NCI-H526 treated with DMSO at 0.1 percent for 48 hours (cell line): ENCODE measurements around the gene CRACR2B.

Experiments
- DNase-seq: peaks from one replicate; lab custom pipeline; 2025; lab: John Stamatoyannopoulos, UW

Gene CRACR2B

DNA sequence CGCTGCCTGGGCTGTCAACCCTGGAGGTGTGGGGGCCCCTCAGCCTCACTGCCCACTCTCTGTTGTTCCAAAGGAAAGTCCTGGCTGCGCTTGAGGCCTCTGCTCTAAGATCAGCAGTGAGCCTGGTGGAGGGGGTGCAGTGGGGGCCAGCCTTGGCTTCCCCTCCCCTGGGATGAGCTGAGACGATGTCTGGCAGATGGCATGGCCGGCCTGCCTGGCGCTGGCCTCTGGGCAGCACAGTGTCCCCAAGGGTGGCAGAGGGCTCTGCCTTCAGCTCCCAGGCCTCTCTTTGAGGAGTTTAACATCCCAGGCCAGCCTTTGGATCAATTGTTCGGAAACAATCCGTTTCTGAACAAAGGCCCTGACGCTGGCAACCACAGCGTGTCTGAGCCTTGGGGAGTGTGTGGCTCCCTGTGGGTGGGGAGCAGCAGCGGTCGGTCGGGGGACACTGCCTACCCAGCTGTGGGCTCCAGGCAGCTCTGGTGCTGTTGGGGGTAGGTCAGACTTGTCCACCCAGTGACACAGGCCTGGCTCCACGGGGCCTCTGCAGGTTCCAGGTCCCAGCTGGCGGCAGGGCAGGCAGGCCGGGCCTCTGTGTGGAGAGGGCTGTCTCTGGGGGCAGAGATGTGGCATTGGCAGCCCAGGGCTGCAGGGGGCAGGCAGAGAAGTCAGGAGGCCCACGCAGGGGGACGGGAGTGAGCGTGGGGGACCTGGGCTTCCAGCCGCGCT lies 27.0 kb downstream of the CRACR2B start:
- no peak for DNase-seq

DNA sequence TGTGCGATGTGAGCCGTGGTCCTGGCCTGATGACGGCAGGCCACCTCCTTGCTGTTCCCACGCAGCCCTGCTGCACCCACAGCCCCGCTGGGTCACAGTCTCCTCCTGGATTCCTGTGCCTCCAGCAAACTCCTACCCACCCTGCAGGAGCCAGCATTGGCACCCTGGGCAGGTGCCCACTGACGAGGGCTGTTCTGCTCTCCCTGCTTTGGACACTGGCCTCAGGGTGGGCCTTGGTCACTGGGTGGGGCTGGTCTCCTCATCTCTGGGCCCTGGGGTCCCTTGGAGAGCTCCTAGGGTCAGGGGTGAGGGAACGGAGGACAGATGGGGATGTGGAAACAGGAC lies 27.6 kb downstream of the CRACR2B start:
- DNase-seq = no peak

DNA sequence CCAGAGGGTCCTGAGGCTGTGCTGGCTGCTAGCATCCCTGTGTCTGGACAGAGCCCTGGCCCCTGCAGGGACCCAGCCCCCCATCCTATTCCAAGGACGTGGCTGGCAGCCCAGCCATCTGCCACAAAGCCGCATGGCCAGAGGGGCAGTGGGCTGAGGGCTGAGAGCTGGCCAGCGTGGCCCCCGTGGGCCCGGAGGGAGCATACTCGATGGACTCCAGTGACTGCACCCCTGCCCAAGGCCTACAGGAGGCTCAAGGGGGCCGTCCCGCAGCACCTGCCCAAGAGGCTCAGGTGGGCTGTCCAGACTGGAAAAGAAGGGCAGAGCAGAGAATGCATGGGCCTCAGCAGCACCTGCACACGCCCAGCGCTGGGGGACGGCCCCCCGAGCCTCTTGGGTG lies 28.1 kb downstream of the CRACR2B start:
- no peak for DNase-seq

DNA sequence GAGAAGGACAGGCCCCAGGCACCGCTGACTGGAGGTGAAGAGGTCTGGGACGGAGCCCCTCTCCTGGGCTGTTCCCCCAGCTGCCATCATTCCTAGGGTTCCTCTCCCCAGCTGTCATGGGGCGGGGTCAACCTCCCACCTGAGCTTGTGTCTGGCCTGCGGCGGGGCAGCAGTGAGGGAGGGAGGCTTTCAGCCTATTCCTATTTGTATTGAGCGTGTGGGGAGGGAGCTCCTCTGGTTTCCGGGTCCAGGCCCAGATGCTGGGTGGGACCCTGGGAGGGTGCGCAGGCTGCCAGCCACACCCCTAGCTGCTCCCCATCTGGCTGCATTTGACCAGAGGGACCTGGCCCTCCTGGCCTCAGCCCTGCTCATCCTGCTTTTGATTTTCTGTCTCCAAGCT lies 28.7 kb downstream of the CRACR2B start:
- DNase-seq = no peak

DNA sequence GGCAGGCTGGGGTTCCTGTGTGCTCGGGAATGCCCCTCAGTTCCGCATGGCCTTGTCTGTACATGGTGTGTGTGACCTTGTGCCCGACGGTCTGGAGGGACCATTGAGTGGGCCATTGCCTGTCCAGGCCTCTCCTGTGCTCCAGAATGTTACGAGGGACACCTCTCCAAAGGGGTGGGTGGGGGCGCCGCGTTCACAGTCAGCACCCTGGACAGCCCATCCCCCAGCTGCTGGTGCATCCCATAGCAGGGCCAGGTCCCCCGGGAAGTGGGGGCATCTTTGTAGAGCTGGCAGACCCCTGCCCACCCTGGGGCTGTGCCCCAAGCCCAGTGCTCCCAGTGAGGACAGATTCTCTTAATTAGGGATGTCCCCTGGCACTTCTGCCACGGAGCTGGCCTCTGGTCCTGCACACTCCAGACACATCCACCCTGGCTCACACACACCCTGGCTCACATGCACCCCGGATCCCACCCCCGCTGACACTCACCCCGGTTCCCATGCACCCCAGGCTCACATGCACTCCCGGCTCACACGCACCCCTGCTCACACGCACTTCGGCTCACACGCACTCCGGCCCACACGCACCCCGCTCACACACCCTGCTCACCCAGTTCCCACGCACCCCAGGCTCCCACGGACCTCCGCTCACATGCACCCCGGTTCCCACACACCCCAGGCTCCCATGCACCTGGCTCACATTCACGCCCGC lies 30.5 kb downstream of the CRACR2B start:
- no peak for DNase-seq

DNA sequence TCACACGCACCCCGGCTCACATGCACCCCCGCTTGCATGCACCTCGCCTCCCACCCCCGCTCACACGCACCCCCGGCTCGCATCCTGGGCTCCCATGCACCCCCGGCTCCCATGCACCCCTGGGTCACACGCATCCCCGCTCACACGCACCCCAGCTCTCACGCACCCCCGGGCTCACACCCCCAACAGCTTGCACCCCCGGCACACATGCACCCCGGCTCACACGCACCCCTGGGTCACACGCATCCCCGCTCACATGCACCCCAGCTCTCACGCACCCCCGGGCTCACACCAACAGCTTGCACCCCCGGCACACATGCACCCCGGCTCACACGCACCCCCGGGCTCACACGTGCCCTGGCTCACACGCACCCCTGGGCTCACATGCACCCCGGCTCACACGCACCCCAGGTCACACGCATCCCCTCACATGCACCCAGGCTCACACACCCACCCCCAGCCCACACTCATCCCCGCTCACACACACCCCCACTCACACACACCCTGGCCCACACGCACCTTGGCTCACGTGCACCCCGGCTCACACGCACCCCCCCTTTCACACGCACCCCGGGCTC lies 31.1 kb downstream of the CRACR2B start:
- no peak for DNase-seq

DNA sequence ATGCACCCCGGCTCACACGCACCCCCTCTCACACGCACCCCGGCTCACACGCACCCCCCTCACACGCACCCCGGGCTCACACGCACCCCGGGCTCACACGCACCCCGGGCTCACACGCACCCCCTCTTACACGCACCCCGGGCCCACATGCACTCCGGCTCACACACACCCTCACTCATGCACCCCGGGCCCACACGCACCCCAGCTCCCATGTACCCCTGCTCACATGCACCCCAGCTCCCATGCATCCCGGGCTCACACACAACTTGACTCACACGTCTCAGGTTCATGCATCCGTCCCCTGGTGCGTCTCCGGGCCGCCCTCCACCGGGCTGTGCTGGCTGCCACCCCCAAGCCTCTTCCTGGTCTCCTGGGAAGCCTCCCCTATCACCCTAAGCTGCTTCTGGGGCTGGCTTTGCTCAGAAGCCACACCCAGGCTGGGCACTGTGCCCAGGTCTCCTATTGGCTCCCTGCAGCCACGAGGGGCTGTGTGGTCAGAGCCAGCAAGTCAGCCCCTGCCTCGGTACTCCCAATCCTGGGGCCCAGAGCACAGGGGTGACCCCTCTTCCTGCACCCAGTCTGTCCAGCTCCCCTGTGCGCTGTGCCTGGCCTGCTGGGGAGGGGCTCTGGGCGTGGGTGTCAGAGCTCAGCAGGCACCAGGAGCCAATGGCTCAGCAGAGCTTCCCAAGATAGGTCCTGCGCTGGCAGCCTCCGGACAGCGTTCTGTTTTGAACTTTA lies 31.8 kb downstream of the CRACR2B start:
- DNase-seq = peak; percentile 58

DNA sequence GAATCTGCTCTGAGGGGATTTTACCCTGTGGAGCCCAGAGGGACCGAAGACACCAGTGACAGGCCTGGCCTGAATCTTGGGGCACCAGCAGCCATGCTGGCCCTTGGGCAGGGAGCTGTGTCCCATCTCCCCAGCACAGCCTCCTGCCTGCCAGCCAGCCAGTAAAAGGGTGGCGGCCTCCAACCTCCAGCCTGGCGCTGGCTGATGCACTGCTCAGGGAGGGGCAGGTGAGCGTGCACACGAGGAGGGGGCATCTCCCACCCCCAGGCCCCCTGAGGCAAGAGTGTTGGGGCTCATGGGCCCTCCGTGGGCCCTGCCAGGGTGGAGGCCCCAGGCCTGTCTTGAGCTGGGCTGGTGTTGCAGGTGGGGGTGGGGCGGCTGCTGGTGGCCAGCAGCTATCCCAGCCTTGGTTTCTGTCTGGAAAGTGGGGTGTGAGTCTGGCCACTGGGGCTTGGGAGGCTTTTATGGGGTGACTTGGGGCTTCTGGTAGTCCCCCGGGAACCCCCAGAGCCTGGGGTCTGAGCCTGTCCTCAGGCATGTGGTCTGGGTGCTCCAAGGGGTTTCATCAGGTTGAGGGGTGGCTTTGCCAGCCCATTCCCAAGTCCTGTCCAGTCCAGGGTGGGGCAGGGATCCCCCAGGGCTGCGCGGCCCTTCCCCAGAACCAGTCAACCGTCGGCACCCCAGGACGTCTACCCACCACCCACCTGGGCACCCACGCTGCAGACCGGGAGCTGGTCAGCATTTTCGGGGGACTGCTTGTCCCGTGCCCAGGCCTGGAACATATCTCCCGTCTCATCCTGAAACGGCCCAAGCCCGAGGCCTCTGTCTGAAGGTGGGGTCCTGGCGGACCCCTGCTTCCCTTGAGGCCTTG lies 32.8 kb downstream of the CRACR2B start:
- DNase-seq = no peak

DNA sequence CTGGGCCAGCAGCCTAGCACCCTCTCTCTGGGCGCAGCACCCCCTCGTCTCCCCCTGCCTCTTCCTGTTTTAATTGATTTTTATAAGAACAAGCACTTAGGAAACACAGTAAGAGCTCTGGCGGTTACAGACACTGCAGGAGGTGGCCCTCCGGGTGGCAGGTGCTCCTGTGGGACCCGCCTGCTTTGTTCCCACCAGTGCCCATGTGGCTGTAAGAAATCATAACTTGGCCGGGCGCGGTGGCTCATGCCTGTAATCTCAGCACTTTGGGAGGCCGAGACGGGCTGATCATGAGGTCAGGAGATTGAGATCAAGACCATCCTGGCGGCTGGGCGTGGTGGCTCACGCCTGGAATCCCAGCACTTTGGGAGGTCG lies 33.4 kb downstream of the CRACR2B start:
- DNase-seq = no peak

DNA sequence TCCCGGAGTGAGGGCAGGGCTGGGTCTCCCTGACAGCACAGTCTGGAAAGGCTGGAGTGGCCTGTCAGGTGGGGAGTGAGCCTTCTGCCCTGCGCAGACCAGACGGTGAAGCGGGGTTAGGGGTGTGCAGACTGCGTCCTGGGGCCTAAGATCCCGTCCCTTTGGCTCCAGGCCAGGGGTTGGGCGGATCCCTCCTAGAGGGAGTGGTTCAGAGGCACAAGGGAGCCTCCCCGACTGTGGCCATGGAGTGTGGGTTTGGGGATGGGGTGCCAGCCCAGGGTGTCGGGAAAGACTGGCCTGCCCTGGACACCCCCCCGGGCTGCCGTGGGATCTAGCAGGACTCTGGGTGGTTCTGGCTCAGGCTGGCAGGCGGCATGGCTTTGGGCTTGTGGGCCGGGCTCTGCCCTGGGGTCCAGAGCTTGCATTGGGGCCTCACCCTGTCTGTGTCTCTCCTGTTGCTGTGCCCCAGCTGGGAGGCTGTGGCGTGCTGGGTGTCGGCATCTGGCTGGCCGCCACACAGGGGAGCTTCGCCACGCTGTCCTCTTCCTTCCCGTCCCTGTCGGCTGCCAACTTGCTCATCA lies 34.5 kb downstream of the CRACR2B start:
- DNase-seq = peak; percentile 44

DNA sequence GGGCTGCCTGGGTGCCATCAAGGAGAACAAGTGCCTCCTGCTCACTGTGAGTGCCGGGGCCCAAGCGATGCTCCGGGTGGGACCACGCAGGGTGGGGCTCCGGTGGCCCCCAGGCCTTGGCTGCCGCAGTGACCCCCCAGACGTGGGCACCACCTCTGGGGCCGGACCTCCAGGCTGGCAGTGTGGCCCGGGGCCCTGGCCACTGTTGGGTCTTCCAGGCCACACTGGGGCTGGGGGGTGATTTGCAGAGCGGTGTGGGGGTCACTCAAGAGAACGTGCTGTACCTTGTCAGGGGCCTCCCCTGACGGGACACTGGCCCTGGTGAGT lies 34.9 kb downstream of the CRACR2B start:
- DNase-seq = no peak

DNA sequence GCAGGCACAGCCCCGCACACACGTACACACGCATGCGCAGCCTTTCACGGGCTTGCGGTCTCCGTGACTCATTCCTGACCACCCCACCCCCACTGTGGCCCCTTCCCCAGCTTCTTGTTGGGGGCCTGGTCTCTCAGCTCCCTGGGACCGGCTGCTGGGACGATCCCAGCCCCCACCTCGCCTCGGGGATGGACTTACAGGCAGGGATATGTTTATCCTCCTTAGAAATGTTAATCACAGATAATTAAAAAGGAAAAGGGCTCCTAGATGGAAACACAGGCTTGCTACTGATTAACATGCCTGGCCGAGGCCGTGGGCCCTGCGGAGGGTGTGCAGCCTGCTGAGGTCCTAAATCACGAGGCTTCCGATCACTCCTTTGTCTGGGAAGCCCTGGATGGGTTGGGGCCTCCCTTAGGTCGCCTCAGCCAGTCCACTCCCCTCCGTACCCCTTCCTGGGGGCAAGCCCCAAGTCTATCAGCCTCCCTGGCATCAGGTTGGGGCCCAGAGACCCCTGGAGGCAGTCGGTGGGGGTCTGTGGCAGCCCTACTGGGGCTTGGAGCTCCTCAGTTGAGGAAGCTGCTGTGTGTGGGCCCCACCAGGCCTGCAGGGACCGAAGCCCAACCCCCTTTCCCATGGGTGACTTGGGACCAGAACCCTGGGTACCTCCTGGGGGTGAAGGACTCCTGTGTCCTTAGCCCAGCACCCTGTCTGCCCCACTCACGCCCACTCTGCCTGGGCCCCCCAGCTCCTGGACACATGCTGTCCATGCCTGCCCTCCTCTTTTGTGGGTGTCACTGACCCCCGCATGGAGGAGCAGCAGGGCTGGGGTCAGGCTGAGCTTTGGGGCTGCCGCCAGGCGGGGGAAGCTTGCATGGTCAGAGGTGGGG lies 35.5 kb downstream of the CRACR2B start:
- no peak for DNase-seq

DNA sequence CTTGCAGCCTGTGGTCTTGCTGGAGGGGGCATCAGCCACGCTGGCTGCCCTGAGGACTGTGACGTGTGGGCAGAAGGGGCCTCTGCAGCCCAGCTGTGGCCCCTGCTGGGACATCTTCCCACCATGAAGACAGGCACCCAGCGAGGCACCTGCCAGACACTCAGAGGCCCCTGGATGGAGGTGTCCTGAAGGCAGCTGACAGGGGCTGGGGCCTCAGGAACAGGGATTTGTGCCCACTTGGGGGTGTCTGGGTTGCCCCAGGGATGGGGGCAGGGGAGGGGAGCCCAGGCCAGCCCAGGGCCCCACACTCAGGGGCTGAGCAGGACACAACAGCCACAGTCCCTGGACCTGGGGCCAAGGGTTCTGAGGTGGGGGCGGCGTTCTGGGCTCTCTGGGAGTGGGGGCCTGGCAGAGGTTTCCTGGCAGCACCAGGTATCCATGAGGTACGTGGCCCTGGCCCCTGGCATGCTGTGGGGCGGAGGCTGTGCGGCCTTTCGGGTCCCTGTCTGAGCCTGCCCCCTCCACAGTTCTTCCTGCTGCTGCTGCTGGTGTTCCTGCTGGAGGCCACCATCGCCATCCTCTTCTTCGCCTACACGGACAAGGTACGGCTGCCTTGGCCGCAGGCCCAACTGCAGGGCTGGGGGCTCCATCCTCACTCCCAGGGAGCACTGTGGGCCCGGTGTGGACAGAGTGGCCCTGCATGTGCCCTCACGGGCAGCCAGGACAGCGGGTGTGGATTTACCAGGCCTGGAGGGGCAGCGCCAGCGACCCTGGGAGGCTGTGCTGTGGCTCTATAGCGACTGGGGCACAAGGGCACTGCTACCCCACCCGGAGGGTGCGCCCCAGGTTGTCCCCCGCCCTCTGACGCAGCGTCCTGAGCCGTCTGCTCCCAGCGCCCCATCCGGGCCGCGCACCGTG lies 36.5 kb downstream of the CRACR2B start:
- no peak for DNase-seq

DNA sequence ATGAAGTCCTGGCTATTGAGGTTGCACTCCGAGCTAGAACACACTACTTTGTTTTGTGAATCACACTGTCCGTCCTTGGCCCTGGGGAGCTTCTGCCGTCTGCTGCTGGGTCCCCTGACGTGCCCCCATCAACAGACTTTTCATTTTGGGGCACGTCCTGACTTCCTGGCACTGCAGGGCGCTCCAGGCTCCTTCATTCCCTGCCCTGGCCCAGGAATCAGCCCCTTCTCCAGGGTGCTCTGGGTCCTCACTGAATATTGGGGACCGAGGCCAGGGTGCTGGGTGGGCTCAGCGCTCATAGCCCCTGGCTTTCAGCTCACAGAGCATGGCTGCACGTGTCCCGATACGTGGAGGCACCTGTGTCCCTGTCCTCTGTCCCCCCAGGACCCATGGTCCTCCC lies 37.2 kb downstream of the CRACR2B start:
- no peak for DNase-seq

DNA sequence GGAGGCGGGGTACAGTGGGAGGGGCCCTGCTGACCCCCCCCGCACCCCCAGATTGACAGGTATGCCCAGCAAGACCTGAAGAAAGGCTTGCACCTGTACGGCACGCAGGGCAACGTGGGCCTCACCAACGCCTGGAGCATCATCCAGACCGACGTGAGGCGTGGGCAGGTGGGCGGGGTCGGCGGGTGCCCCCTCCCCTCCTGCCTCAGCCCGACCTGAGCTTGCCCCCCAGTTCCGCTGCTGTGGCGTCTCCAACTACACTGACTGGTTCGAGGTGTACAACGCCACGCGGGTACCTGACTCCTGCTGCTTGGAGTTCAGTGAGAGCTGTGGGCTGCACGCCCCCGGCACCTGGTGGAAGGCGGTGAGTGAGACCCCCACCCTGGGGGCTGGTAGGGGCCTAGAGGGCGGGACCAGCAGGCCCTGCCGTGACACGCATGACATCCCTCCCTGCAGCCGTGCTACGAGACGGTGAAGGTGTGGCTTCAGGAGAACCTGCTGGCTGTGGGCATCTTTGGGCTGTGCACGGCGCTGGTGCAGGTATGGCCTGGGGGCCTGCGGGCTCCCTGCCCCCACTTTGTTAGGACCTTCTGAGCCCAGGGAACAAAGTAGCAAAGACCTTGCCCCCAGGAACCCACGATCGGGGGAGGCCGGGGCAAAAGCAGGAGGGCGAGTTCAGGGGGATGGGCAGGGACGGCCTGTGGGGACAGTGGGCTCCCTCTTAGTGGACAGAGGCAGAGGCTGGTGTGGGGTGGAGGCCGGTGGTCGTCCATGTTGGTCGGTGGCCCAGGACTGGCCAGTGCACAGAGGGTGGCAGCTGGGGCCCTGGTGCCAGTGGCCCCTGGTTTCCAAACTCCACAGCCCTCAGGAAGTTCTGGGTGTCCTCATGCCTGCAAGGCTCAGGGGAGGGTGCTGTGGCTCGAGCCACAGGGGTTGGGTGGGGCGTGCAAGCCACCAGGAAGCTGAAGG lies 38.0 kb downstream of the CRACR2B start:
- DNase-seq = no peak

DNA sequence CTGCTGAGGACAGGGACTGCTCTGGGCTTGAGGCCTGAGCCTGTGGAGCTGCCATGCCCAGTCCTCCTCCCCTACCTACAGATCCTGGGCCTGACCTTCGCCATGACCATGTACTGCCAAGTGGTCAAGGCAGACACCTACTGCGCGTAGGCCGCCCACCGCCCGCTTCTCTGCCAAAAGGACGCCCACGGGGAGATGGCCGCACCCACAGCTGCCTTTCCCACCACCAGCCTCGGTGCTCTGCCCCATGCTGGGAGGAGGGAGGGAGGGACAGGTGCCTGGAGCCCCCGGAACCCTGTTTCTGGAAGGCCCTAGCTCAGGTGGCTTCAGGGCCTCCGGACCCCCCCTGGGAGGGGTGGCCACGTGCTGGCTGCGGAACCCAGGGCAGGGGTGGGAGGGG lies 38.8 kb downstream of the CRACR2B start:
- no peak for DNase-seq

DNA sequence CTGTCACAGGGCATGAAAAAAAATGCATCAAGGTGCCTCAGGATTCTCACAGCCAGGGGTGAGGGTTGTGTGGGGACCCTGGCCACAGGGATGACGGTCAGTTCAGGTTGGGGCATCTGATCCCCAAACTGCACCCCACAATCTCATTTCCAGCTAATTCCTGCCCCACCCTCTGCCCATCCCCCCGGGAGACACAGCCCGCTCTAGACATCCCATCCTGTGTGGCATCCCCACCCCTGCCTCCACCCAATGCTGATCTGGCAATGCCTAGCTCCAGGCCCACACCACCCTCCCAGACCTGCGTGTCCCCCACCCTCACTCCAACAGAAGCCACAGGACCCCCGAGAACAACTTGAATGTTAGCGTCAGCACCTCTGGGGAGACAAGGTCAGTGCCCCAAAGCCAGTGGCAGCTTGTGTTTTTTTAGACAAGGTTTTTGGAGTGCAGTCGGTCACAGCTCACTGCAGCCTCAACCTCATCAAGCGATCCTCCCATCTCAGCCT lies 40.2 kb downstream of the CRACR2B start:
- no peak for DNase-seq

DNA sequence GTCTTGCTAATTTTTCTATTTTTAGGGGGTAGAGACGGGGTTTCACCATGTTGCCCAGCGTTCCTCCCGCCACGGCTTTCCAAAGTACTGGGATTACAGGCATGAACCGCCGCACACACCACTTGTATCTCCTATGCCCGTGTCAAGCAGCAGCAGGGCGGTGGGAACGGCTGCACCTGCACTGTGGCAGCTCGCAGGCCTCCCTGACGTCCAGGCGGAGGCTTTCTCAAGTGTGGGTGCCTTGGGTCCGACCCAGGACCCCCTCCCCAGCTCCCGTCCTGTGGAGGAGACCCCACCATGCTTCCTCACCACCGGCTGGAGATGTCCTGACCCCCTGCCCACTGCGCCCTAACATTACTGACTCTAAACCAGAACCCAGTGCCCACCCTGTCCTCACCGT lies 40.7 kb downstream of the CRACR2B start:
- no peak for DNase-seq
